H54 (cell line): Measurements from ENCODE around the gene ELAC2.

Experiments
- DNase-seq: peaks from one replicate; pipeline ENCODE4 v3.0.0; 2011; ENCODE audit warnings: low spot score, mixed read lengths; ENCODE audit not compliant: insufficient read length
- FAIRE-seq: peaks from 3 replicates; lab custom pipeline; 2011; peaks lifted over from hg19 to GRCh38; lab: Jason Lieb, UNC
- POLR2A ChIP-seq: IDR thresholded peaks from 2 replicates; pipeline ENCODE4 v1.6.1; 2011; ENCODE audit warnings: low read depth, mild to moderate bottlenecking, low read length

ELAC2 gene

GRCh38 chr17:13017655-13018459 lies at the start of gene ELAC2:
Gene ELAC2, minus strand, starts transcription at chr17:13018027. Its CDS starts 80 bp downstream, at chr17:13017947.
- peak; percentile 70 for TF ChIP-seq POLR2A
- DNase-seq (peak; percentile 86), FAIRE-seq (peak; percentile 53)

GRCh38 chr17:13065032-13065431 lies 47.2 kb upstream of the ELAC2 start:
- no peak for TF ChIP-seq POLR2A
- DNase-seq (no peak), FAIRE-seq (no peak)

GRCh38 chr17:13055131-13055530 lies 37.3 kb upstream of the ELAC2 start:
- FAIRE-seq = no peak
- no peak for TF ChIP-seq POLR2A

GRCh38 chr17:13054666-13055065 lies 36.8 kb upstream of the ELAC2 start:
- TF ChIP-seq POLR2A = no peak
- FAIRE-seq = no peak

More at GRCh38 chr17:13055131-13055530, 37.3 kb upstream of the ELAC2 start:
- no peak for DNase-seq

GRCh38 chr17:13051915-13052314 lies 34.1 kb upstream of the ELAC2 start:
- no peak for TF ChIP-seq POLR2A
- FAIRE-seq (no peak), DNase-seq (no peak)

More at GRCh38 chr17:13054666-13055065, 36.8 kb upstream of the ELAC2 start:
- no peak for DNase-seq

GRCh38 chr17:13047011-13047606 lies 29.3 kb upstream of the ELAC2 start:
- no peak for FAIRE-seq
- DNase-seq = no peak
- no peak for TF ChIP-seq POLR2A

- TF ChIP-seq POLR2A = no peak
- DNase-seq = no peak
- FAIRE-seq = no peak
Observed at GRCh38 chr17:13046361-13046760, 28.5 kb upstream of the ELAC2 start.

GRCh38 chr17:13044572-13045065 lies 26.8 kb upstream of the ELAC2 start:
- no peak for TF ChIP-seq POLR2A
- DNase-seq (no peak), FAIRE-seq (no peak)

- DNase-seq (no peak), FAIRE-seq (no peak)
- TF ChIP-seq POLR2A = no peak
Observed at GRCh38 chr17:13038931-13039665, 21.3 kb upstream of the ELAC2 start.

GRCh38 chr17:13036751-13037150 lies 18.9 kb upstream of the ELAC2 start:
- no peak for TF ChIP-seq POLR2A
- DNase-seq = no peak
- FAIRE-seq = no peak

GRCh38 chr17:13035420-13035819 lies 17.6 kb upstream of the ELAC2 start:
- DNase-seq (no peak), FAIRE-seq (no peak)
- no peak for TF ChIP-seq POLR2A

- no peak for FAIRE-seq
- peak; percentile 43 for DNase-seq
- no peak for TF ChIP-seq POLR2A
Observed at GRCh38 chr17:13031718-13032350, 14.0 kb upstream of the ELAC2 start.
